Activated CD8-positive, alpha-beta memory T cell treated with anti-CD3 and anti-CD28 coated beads, Interleukin-2, amount 50 U/mL, for 24 hours (primary cell): Measurements from ENCODE around the gene C14orf180.

Experiments
- DNase-seq: peaks from one replicate; pipeline ENCODE4 v3.0.0-alpha.2; 2020; ENCODE audit errors: extremely low read depth

Gene C14orf180

DNA sequence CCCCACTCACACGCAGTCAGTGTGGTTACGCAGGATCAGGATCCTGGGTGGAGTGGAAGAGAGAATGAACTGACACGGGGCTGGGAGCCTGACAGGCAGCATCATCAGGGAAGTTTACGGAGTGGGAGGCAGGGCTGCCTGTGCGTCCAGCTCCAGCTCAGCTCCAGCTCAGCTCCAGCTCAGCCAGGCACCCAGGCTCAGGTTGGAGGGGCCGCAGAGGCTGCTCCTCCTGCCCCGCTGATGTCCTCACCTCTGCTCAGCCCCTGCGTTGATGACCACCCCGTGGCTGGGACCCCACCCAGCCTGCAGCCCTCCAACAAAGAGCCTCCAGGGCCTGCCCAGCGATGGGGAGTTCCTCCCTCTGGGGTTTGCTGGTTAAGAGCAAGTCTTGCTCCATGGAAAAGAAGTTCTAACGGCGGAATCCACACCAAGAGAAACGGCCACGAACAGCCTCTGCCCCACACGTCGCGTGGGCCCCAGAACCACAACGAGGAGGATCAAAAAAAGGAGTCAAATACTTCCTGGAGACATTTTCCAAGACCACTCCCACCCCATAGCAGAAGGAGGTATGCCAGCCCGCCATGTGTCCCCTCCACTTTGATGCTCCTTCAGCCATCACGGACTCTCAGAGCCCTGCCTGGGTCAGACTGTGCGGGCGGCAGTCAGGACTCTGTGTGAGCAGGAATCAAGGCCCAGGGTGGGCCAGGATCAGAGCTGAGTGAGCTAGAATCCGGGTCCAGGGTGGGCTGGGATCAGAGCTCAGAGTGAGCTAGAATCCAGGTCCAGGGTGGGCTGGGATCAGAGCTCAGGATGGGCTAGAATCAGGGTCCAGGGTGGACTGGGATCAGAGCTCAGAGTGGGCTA, 17.7 kb upstream of the C14orf180 start:
- no peak for DNase-seq

DNA sequence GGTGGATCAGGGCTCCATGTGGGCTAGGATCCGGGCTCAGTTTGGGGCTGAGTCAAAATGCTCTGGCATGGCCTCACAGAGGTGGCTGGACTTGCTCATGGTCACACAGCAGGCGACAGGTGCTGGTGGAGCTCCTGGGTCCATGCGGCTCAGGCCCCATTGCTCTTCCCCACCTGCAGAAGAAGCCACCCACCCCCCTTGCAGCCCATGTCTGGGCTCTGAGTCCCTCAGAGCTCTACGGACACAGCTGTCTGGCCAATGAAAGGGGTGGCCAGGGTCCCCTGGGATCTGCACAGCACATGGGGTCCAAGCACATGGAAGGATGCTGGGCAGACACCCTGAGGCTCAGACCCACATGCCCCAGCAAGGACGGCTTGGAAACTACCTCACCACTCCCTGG, 17.0 kb upstream of the C14orf180 start:
- DNase-seq, result no peak

DNA sequence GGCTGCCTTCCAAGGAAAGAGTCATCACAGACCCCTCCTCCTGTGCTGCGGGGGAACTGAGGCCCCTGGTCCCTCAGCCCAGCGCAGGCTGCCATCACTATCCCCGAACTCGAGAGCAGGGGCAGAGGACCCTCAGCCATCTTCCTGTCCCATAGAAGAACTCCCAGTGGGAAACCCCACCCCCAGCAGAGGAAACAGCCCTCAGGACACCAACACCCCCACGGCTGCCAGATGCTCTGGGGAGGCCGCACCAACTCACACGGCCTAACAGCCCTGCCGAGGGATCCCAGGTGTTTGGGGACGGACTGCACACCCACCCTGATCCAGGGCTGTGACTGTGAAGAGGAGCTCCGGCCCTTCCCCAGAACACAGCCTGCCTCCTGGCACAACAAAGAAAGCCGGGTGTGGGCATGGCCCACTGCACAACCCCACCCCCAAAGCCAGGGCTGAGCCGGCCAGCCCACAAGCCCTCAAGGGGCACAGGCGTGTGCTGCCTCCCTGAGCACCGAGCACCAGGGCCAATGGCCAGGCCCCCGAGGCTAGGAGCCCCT, 16.3 kb upstream of the C14orf180 start:
- DNase-seq, result no peak

DNA sequence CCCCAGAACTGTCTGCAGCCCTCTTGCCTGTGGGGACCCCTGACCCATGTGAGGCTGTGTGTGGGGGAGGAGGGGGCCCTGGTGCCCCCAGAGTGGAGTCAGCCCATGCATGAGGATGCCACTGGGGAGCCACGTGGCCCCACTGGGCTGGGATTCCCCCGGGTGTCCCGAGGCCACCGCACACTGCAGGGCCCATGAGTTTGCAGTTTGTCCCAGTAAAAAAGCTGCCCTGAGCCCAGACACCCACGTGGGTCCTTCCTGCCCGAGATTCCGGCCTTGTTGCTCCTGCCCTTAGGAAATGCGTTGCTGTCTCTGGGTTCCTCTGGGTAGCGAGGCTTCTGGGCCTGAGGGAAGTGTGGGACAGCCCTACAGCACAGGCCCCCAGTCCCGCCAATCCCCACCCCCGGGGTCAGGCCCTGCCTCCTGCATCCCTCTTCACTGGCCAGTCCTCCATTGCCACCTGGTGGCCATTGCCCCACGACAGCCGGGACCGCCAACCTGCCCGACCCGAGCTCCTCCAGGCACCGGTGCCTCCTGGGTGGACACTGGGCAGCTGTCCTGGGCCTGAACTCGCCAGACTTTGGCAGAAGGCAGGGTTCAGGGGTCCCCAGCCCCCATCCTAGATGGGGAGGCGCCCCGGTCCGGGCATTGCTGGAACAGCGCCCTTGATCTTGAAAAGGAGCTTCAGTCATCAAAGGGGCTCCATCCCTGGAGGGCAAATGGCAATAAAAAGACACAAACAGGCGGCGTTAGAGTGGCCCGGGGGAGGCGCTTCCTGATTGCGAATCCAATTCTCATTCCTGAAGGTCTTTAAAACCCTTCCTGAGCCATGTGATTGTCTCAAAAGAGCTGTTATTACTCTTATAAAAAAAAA, 15.6 kb upstream of the C14orf180 start:
- peak; percentile 12 for DNase-seq

DNA sequence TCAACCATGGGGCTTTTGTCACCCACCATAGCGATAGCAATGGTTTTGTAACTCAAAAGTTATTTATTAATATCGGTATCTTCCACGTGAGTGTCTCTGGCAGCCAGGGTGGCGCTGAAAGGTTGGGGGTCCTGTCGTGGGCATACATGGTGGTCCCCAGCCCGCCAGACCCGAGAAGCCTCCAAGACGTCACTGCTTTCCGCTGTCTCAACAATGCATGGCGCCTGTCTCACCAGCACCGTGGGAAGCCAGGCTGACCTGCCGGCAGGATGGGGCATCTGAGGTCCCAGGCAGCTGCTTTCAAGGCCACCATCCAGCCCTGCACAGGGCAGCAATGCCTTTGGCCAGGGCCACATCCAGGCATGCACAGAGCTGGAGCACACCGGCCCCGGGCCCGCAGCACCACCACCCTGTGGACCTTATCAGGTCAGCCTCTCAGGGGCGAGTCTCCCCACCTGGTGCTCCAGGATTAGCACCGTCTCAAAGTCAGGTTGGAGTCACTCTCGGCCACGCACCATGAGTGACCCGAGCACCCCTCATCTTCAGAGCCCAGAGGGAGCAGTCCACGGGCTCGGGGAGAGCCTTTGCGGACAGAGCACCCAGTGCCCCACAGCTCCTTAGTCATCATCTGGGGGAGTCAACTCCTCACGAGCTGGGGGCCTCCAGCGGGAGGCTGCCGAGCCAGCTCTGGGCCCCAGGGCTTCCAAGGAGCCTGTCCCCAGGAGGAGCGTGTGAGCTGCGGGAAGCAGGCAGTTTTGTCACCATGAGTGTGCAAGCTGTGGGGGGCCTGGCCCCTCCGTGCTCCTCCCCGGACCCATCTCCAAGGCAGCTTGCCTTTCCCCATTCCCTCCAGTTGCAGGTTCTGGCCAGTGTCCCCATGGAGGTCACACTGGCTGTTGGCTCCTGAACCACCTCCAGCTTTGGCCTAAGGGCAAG, 14.6 kb upstream of the C14orf180 start:
- no peak for DNase-seq

DNA sequence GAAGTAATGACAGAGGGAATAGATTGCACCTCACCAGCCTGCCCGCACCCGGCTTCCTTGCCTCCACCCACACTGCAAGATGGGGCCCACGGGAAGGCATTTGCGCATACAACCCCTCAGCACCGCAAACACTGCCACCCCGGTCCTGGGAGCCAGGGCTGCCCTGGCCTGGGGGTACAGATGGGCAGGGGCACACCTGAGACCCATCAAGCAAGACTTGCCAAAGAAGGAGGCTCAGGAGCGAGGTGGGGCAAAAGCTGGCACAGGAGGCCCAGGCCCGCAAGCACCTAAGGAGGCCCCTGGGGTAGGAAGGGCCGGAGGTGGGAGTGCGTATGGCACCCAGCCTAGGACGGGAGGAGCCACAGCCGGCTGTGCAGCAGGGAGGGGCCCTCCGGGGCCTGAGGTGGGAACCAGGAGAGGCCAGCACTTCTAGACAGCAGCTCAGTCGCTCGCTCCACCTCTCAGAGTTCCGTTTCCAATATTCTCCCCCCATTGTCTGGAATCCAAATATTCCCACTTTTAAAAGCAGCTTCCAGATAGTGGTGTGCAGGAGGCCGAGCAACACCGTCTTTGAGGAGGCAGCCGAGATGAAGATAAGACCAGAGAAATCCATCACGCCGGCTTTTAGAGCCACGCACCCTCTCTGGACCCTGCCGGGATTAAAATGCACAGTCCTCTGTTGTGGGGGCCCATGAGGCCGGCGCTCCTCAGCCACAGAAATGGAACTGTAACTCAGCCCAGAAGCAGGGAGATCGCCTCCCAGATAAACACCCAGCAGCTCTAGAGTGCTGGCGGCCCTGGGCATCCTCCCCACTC, 12.2 kb upstream of the C14orf180 start:
- DNase-seq, result no peak

DNA sequence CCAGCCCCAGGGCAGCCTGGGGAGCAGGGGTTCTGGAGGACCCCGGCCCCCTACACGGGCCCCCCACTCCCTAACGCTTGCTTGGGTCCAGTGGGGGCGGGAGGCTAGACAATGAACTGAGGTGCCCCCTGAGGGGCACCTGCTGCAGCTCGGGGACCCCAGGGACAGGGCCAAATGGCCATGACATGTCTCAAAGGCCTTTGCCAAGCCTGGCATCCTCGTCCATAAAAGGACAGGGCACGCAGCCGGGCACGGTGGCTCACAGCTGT, 11.7 kb upstream of the C14orf180 start:
- no peak for DNase-seq

DNA sequence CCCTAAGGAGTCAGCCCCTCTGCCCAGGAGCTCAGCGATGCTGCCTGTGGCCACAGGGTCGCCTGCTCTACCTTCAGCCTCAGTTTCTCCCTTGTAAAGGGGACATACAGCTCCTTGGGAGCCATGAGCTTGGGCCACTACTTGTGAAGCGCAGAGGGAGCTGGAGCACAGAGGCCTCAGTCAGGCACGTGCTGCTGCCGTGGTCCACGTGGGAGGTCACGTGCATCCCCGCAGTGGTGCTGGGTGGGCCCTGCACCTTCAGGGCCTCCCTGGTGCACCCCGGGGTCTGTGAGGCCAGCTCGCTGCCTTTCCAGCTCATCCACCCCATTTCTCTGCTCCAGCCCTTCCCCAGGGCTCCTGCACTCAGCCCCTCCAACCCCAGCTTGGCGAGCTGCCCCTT, 10.9 kb upstream of the C14orf180 start:
- no peak for DNase-seq

DNA sequence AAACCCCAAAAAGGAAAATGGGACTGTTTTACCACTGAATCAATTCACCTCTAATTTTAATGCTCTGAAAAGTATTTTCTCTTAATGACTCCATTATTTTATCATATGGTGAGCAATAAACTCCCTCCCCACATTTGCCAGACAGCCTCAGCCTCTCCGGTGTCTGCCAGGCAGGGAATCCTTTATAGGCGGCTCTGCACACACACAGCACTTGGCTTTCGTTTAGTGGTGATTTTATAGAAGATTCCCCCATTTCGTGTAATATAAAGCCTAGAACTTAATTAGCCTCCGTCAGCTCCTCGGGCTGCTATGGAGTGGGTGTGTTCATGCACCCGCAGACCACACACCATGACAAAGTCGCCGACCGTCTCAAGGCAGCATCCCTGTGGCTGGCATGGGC, 10.1 kb upstream of the C14orf180 start:
- DNase-seq, result no peak

DNA sequence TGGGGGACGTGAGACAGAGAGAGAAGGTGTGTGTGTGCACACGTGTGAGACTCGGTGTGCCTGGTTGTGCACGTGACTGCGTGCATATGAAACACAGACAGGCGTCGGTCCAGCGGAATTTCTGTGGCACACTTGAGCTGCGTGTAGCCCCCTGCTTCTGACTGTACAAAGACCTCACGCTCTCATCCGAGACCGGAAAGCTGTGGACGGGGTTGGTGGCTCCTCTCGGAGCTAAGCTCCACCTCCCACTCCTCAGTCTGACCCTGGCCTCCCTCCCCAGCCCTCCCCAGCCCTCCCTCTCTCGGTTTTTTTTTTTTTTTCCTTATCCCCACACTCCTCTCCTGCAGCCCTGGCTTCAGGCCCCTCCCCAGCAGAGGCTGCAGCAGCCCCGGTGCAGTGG, 8.3 kb upstream of the C14orf180 start:
- no peak for DNase-seq

DNA sequence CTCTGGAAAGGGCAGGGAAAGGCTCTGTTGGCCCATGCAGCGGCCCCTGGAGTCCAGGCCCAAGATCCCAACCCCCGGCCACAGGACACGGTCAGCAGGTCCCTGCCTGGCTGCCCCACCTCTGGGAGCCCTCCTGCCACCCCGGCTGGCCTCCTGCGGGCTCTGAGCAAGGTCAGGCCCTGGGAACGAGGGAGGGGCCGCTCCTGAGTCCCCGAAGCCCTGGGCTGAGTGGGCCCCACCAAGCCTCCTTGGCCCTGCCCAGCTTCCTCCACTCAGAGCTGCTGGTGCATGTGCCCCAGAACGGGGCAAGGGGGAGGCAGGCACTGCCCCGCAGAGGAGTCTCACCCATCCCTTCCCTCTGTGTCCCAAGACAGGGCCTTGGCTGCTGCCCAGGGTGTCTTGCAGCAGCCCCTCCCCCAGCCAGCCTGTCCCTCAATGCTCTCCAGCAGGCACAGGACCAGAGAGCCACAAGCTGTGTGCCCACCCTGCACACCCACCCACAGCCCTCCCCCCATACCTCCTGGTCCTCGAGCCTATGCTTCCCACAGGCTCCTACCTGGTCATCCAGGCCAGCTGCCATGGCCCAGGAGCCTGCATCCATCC, 7.4 kb upstream of the C14orf180 start:
- no peak for DNase-seq

DNA sequence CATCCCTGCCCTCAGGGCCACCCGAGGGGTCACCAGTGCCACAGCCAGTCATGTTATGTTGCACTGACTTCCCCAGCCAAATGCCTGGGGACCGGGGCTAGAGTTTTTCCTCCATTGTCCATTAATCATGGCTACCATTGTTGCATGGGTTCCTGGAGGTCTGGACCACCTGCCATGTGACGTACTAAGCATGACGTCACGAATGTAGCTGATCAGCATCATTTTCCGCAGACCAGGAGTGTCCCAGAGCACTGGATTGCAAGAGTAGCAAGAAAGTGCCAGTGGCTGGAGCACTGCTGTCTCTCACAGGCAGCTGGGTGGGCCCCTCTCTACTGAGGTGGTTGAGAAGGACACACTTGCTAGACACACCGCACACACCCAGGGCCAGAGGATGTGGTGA, 6.9 kb upstream of the C14orf180 start:
- DNase-seq, result no peak

DNA sequence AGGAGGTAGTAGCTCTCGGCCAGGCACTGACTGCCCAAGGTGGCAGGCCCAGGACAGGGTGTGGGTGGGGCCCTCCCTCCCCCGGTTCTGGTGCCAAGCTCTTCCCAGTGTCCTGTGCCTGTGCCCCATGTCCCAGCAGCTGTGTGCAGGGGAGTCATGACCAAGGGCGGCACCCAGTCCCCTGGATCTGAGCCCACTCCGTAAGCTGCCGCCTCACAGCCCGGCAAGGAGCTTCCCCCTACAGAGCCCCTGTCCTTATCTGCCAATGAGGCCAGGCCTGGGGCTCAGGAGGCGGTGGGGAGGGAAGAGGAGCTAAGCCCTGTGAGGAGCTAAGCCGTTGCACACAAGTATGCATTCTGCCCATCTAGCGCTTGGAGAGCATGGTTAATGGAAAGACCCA, 5.6 kb upstream of the C14orf180 start:
- no peak for DNase-seq

DNA sequence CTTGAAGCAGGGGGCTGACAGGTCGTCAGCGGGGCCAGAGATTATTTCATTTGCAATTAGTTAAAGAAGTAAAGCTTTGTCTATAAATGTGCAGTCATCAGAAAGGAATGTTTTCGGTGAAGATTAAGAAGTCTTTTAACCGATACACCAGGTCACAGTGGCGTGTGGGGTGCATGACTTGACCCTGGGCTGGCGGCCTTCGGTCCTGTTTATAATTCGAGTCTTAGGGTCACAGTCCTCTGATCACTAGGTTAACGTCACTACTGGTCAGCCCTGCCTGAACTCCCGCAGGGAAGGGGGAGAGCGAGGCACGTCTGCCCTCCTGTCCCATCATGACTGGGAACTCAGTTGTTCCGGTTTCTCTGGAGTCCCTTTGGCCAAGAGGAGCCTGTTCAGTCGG, 5.0 kb upstream of the C14orf180 start:
- DNase-seq, result no peak

DNA sequence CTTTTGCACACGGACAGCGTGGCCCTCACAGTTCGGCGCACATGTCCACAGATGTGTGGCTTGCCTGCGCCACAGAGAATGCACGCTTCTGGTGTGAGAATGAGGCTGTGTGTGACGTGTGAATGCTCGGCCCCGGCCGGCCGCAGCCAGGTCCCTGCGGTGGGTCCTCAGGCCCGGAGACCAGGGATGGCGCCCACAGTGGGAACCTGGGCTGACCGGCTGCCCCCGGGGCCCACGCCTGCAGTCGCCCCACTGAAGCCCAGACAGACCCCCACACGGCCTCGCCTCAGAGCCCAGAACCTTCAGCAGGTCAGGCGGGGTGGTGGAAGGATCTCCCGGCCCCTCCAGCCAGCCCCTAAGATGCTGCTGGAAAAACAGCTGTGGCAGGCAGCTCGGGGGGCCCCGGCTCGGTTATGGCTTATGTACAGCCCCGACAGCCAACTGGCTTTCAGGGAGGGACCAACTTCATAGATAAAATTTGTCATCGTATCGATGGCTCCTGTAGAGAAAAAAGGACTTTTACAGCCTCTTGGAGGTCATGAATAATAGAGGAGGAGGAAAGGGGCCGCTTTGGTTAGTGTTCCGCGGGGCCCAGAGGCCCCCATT, 4.5 kb upstream of the C14orf180 start:
- no peak for DNase-seq

DNA sequence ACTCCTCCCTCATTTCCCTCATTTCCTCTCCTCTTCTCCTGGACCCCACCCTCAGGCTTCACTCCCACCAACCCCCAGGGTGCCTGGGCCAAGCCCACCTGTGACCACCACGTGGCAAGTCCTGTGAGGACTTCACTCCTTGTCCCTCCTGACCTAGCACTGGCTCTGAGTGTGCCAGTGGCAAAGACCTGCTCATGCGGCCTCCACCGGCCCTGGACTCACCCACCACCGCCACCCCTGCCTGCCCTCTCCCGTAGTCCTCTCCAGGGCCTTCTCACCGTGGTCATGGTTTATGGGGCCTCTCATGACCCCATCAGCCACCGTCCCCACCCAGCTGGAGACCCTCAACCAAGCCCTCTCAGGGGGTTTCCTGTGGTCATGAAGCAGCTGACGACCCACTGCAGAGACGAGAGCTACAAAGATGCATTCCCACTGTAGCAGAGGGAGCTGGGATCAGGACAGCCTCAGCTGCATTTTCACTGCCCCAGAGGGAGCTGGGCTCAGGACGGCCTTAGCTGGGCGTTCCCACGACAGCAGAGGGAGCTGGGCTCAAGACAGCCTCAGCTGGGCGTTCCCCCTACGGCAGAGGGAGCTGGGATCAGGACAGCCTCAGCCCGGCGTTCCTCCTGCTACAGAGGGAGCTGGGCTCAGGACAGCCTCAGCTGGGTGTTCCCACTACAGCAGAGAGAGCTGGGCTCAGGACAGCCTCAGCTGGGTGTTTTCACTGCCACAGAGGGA, 3.2 kb upstream of the C14orf180 start:
- no peak for DNase-seq

DNA sequence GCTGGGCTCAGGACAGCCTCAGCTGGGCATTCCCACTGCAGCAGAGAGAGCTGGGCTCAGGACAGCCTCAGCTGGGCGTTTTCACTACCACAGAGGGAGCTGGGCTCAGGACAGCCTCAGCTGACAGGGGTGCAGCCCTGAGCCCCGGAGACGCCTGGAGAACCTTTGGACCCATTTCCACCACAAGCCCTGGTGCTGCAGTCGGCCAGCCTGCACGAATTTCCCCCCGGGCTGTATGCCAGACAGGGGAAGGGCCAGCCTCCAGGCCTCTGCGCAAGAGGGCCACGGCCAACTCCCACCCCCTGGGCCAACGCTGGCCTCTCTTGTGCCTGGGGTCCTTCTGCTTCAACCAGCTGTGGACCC, 2.6 kb upstream of the C14orf180 start:
- no peak for DNase-seq

DNA sequence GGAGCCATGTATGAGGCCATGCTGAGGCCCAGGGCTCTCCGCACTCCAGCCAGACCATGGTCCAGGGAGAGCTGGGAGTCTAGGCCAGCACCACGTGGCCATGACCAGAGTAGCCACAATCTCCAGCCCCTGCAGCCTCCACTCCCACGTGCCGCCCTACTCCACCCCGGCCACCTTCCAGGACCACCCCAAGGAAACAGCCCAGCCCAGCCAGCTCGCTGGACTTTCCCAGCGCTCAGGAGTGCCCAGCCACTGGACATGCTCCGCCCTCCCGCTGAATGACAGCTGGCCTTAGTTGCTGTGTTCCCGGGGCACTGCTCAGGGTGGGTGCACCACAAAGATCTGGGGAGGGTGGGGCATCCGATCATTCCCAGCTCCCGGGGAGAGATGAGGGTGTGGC, 2.1 kb upstream of the C14orf180 start:
- no peak for DNase-seq

DNA sequence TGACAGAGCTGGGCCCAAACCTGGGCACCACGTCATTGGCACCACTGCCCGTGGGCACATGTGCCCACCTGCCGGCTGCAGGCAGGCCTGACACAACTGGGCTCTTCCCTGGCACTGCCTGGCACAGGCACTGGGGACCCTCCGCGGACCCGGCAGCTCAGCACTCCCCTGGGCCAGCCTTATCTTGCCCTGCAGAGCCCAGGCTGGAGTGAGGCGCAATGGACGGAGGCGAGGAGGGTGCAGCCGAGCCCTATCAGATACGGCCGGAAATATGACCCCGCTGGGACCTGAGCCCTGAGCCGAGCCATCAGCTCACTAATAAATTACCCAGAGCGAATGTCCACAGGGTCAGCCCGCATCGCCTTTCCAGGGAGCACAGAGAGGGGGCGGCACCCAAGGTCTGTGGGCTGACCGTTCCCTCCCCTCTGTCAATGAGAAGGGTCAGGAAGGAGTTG, 1.7 kb upstream of the C14orf180 start:
- no peak for DNase-seq
